ENCODE measurements around the gene JMJD7.

DNA sequence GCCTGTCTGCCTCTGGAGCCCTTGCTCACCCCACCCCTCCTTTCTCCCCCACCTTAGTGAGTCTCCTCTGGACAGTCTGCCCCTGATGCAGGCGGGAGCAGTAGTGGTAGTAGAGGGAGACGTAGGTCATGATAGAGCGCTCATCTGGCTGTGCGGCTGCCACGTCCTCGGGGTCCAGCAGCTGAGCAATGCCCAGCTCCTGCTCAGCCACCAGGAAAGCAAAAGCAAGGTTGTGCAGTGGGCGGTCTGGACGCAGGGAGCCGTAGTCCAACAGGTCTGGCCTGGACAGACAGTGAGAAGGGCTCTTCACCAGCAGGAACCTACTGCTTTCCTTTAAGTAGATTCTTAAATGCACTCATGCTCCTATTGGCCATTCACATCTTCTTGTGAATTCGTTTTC, 59.3 kb downstream of the JMJD7 start:
- TF ChIP-seq, protein P1, sequence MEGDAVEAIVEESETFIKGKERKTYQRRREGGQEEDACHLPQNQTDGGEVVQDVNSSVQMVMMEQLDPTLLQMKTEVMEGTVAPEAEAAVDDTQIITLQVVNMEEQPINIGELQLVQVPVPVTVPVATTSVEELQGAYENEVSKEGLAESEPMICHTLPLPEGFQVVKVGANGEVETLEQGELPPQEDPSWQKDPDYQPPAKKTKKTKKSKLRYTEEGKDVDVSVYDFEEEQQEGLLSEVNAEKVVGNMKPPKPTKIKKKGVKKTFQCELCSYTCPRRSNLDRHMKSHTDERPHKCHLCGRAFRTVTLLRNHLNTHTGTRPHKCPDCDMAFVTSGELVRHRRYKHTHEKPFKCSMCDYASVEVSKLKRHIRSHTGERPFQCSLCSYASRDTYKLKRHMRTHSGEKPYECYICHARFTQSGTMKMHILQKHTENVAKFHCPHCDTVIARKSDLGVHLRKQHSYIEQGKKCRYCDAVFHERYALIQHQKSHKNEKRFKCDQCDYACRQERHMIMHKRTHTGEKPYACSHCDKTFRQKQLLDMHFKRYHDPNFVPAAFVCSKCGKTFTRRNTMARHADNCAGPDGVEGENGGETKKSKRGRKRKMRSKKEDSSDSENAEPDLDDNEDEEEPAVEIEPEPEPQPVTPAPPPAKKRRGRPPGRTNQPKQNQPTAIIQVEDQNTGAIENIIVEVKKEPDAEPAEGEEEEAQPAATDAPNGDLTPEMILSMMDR (IDR thresholded peaks at IDR 0.05; ENCODE audit: low read length), result no peak
- TF ChIP-seq EZH2 (IDR thresholded peaks at IDR 0.05; ENCODE audit: borderline replicate concordance, low read length), result no peak
